OCI-LY1 (cell line): ENCODE results near the gene RPEL1.
"Not testable (repeated sequence)": the region's sequence is repeated elsewhere in the genome, so short reads cannot be mapped to it uniquely, and the experiment has no call there.

ENCODE experiments used
- H2AFZ ChIP-seq: fragments of 200-600 bp; sonication (generic), shearing (Covaris generic); 2 replicates; pipeline ENCODE4 v1.6.0; 2014; ENCODE audit warnings: antibody characterized with exemption, mild to moderate bottlenecking, low read length
- H3F3A ChIP-seq: fragments of 200-600 bp; sonication (generic), shearing (Covaris generic); 2 replicates; pipeline ENCODE4 v1.6.0; 2014; ENCODE audit warnings: mild to moderate bottlenecking, antibody characterized with exemption, low read length, moderate library complexity; ENCODE audit not compliant: insufficient read depth
- H3K27ac ChIP-seq: fragments of 200-600 bp; sonication (generic); 2 replicates; pipeline ENCODE4 v1.5.1; 2014; ENCODE audit warnings: low read length, mixed run types, mild to moderate bottlenecking, low read depth; ENCODE audit not compliant: poor library complexity, severe bottlenecking
- H3K27me3 ChIP-seq: fragments of 200-600 bp; sonication (generic); 2 replicates; pipeline ENCODE4 v1.6.0; 2014; ENCODE audit warnings: antibody characterized with exemption, mild to moderate bottlenecking, low read length, moderate library complexity; ENCODE audit not compliant: insufficient read depth
- H3K36me3 ChIP-seq: fragments of 200-600 bp; sonication (generic); 2 replicates; pipeline ENCODE4 v1.6.1; 2014; ENCODE audit warnings: mild to moderate bottlenecking, antibody characterized with exemption, low read length, moderate library complexity, mixed read lengths; ENCODE audit not compliant: insufficient read depth
- H3K4me1 ChIP-seq: fragments of 200-600 bp; sonication (generic); 2 replicates; pipeline ENCODE4 v1.5.1; 2014; ENCODE audit warnings: mild to moderate bottlenecking, low read length, moderate library complexity; ENCODE audit not compliant: insufficient read depth, severe bottlenecking
- H3K4me2 ChIP-seq: fragments of 200-600 bp; sonication (generic), shearing (Covaris generic); 2 replicates; pipeline ENCODE4 v1.6.1; 2014; ENCODE audit warnings: low read length
- H3K4me3 ChIP-seq: fragments of 200-600 bp; sonication (generic); 2 replicates; pipeline ENCODE4 v1.5.1; 2014; ENCODE audit warnings: low read length, low read depth, mild to moderate bottlenecking, mixed read lengths; ENCODE audit not compliant: poor library complexity, severe bottlenecking
- H3K79me2 ChIP-seq: fragments of 200-600 bp; shearing (Covaris generic); 2 replicates; pipeline ENCODE4 v1.6.1; 2016; ENCODE audit warnings: mixed run types, low read length, mixed read lengths; ENCODE audit not compliant: insufficient read depth
- H3K9ac ChIP-seq: fragments of 200-600 bp; sonication (generic), shearing (Covaris generic); 2 replicates; pipeline ENCODE4 v1.6.1; 2014; ENCODE audit warnings: mild to moderate bottlenecking, low read length, mixed read lengths
- H3K9me2 ChIP-seq: fragments of 200-600 bp; sonication (generic), shearing (Covaris generic); 2 replicates; pipeline ENCODE4 v1.6.1; 2014; ENCODE audit warnings: low read depth, mild to moderate bottlenecking, low read length, mixed read lengths
- H3K9me3 ChIP-seq: fragments of 200-600 bp; shearing (Covaris generic); 2 replicates; pipeline ENCODE4 v1.6.1; 2014; ENCODE audit warnings: low read length, mixed read lengths
- H4K20me1 ChIP-seq: fragments of 200-600 bp; sonication (generic), shearing (Covaris generic); 2 replicates; pipeline ENCODE4 v1.6.0; 2016; ENCODE audit warnings: mild to moderate bottlenecking, low read length; ENCODE audit not compliant: insufficient read depth
- CTCF ChIP-seq: fragments of 200-600 bp; sonication (generic), shearing (Covaris generic); IDR thresholded peaks from 2 replicates; pipeline ENCODE4 v1.5.1; 2017; ENCODE audit warnings: mild to moderate bottlenecking, antibody characterized with exemption, low read length, moderate library complexity, mixed read lengths
- EZH2 ChIP-seq: fragments of 200-600 bp; sonication (generic), shearing (Covaris generic); IDR thresholded peaks from 2 replicates; pipeline ENCODE4 v1.8.0; 2017; ENCODE audit warnings: borderline replicate concordance, mixed run types, mild to moderate bottlenecking, antibody characterized with exemption, low read length, moderate library complexity, mixed read lengths

Gene RPEL1

GRCh38 chr10:103254538-103255325 lies 9.0 kb downstream of the RPEL1 start:
- no peaks in the 10 kb centered on the region for H3K27me3 ChIP-seq
- no peaks in the 10 kb centered on the region for H3K79me2 ChIP-seq
- H3K9me3 ChIP-seq = no peaks in the 10 kb centered on the region
- TF ChIP-seq CTCF (no peak), EZH2 (no peak)
- H3K9me2 ChIP-seq = no peaks in the 10 kb centered on the region
- H3K4me2 ChIP-seq = no peak overlapping the region
- H3K27ac ChIP-seq = no peak overlapping the region
- no peak overlapping the region for H3K4me3 ChIP-seq
- no peaks in the 10 kb centered on the region for H3K4me1 ChIP-seq
- no peak overlapping the region for H3K9ac ChIP-seq
- no peaks in the 10 kb centered on the region for H3K36me3 ChIP-seq
- H3F3A ChIP-seq = no peaks in the 10 kb centered on the region
- no peaks in the 10 kb centered on the region for H4K20me1 ChIP-seq
- H2AFZ ChIP-seq = no peak overlapping the region

DNA sequence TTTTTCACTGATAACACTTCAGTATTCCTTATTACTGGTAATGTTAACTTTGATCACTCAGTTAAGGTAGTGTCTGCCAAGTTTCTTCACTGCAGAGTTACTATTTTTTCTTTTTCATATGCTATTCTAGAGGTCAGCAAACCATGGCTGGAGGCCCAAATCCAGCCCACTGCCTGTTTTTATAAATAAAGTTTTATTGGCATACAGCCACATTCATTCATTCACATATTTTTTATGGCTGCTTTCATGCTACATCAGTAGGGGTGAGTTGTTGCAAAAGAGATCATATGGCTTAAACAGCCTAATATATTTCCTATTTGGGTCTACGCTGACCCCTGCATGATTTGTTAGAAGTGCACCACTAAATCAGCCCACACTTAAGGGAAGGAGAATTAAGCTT lies 10.9 kb downstream of the RPEL1 start:
- no peak for TF ChIP-seq EZH2
- TF ChIP-seq CTCF = no peak
- no peaks in the 10 kb centered on the region for H3K9me2 ChIP-seq
- no peaks in the 10 kb centered on the region for H3F3A ChIP-seq
- no peaks in the 10 kb centered on the region for H4K20me1 ChIP-seq
- H3K27ac ChIP-seq = no peak overlapping the region
- no peaks in the 10 kb centered on the region for H3K79me2 ChIP-seq
- no peak overlapping the region for H3K4me2 ChIP-seq
- H3K4me1 ChIP-seq = no peaks in the 10 kb centered on the region
- no peaks in the 10 kb centered on the region for H3K9me3 ChIP-seq
- H3K4me3 ChIP-seq = no peak overlapping the region
- no peak overlapping the region for H3K9ac ChIP-seq
- no peaks in the 10 kb centered on the region for H3K36me3 ChIP-seq
- no peaks in the 10 kb centered on the region for H3K27me3 ChIP-seq
- no peak overlapping the region for H2AFZ ChIP-seq

DNA sequence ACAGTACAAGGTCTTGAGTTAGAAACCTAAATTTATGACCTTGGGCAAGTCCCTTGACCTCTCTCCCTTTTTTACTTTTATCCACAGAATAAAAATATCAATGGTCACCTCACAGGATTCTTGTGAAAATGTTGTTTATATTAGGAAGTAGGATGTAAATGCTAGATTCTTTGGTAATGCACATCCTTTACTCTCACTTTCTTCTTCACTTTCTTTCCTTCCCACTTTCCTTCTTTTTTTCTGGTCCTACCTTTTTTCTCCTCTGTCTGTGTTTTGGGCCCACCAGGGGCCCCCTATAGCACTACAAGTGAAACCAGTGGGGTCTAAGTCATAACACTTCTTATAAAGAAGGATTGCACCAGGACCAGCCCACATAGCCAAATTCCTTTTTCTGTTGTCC lies 12.1 kb downstream of the RPEL1 start:
- no peak overlapping the region for H3K4me2 ChIP-seq
- no peaks in the 10 kb centered on the region for H3K9me3 ChIP-seq
- H3F3A ChIP-seq = no peaks in the 10 kb centered on the region
- TF ChIP-seq CTCF (no peak), EZH2 (no peak)
- no peaks in the 10 kb centered on the region for H3K36me3 ChIP-seq
- H3K79me2 ChIP-seq = no peaks in the 10 kb centered on the region
- no peaks in the 10 kb centered on the region for H3K9me2 ChIP-seq
- no peaks in the 10 kb centered on the region for H4K20me1 ChIP-seq
- no peak overlapping the region for H3K4me3 ChIP-seq
- no peaks in the 10 kb centered on the region for H3K4me1 ChIP-seq
- no peak overlapping the region for H2AFZ ChIP-seq
- no peaks in the 10 kb centered on the region for H3K27me3 ChIP-seq
- H3K9ac ChIP-seq = no peak overlapping the region
- no peak overlapping the region for H3K27ac ChIP-seq

- not testable (repeated sequence) for H3K27me3 ChIP-seq, H3K79me2 ChIP-seq, H3K9me2 ChIP-seq, H4K20me1 ChIP-seq, H3K27ac ChIP-seq, H3F3A ChIP-seq, H3K4me3 ChIP-seq, H3K4me1 ChIP-seq, H3K9ac ChIP-seq, H3K36me3 ChIP-seq, H2AFZ ChIP-seq, H3K4me2 ChIP-seq, H3K9me3 ChIP-seq
Observed at GRCh38 chr10:103258928-103259327, 13.2 kb downstream of the RPEL1 start.
